ENCODE results near the gene NOD2.

NOD2 gene

GRCh38 chr16:50742576-50743200, 49.3 kb downstream of the NOD2 start:
- peak in 1 of 2 donors; percentile 22 for DNase-seq (ENCODE audit: low read depth in 2 of 2)

DNA sequence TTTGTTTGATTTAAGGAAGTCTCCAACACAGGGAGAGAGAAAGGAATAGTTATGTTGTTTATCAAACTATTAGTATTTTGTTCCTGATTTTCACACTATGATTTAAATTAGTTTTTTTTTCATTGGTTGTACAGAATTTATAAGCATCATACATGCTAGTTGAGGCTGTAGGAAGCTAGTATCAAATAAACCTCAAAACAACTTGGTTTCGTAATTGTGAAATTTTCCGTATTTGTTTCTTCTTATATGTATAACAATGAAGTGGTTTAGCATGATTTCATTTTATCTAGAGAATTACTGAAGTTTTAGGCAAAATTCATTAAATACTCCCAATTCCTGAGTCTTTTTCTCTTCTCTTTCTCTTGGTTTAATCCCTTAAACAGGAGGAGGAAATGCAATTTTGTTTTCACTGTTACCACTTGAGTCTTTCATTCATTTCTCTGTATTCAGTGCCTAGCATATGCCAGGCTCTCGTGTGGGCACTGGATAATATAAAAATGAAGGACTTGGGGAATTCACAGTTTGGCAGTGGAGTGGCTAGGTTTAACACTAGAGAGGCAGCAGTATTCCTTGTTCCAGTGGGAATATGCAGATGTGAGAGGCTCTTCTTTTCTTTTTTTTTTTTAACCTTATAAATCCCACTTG, 50.3 kb downstream of the NOD2 start:
- DNase-seq (ENCODE audit: low read depth in 2 of 2): no peak

DNA sequence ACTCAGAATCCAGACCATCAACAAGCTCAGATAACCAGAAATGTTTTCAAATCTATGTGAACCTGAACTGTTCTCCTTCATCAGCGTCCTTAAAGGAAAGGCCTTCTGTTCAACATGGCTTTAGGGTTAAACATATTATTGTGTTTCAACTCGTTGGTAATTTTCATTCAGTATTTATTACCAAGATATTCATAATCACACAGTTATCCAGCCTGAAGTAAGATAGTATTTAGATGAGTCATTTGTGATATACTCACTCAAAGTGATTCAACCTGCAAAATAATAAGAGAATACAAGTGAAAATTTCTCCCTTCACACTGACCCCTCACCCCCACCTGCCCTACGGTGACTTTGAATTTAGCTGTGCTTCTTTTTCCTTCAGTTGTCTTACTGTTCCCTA, 51.5 kb downstream of the NOD2 start:
- no peak for DNase-seq (ENCODE audit: low read depth in 2 of 2)

GRCh38 chr16:50745940-50746339, 52.5 kb downstream of the NOD2 start:
- DNase-seq (ENCODE audit: low read depth in 2 of 2): no peak

- no peak for DNase-seq (ENCODE audit: low read depth in 2 of 2)
Measured at GRCh38 chr16:50747207-50747956, 54.0 kb downstream of the NOD2 start.

DNA sequence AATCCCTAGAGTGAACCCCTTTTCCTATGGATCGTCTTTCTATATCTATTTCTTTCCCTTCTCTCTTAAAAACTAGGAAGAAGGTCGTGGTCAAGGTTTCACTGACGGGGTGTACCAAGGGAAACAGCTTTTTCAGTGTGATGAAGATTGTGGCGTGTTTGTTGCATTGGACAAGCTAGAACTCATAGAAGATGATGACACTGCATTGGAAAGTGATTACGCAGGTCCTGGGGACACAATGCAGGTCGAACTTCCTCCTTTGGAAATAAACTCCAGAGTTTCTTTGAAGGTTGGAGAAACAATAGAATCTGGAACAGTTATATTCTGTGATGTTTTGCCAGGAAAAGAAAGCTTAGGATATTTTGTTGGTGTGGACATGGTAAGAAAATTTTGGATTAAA, 58.1 kb downstream of the NOD2 start:
- no peak for DNase-seq (ENCODE audit: low read depth in 2 of 2)

DNA sequence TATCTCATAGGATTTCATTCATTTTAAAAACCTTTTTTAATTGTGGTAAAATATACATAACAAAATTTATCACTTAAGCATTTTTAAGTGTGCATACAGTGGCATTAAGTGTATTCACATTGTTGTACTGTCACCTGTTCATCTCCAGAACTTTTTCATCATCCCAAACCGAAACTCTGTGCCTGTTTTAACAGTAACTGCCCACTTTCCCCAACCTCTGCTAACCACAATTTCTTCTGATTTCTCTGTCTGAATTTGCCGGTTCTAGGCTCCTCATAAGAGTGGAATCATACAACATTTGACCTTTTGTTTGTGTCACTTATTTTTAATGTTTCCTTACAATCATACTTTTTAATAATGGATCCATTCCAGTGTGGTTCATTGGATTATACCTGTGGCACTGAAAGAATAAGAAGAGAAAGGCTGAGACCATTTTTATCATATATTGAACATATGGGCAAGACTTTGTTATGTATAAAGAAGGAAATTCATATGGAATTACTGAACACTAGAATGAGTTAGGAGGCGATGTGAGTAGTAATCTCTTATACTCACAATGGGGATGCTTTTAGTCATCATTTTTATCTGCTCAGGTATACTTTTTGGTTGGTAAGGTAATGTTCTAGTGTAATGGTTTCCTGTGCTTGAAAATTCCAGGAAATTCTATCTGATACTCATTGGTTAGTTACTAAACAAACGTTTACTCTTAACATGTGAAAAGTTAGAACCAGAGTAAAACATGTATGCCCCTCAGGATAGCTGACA, 59.2 kb downstream of the NOD2 start:
- DNase-seq (ENCODE audit: low read depth in 2 of 2): no peak

DNA sequence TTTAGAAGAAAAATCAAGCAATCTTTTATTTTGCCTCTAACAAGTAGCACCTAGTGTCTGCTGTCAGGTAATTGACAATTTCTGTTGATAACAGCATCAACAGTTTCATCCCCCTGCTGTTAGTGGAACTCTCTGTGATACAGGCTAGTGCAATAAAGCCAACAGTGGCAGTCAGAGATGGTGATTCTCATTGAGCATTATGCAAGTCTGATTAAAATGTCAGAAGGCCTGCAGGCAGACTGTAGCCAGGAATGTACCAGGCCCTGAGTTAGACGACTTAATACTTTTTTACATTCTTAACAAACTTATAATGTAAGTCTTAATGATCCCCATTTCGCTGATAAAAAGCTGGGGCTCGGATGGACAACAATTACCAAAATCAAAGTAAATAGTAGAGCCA, 63.1 kb downstream of the NOD2 start:
- no peak for DNase-seq (ENCODE audit: low read depth in 2 of 2)

GRCh38 chr16:50761267-50761666, 67.9 kb downstream of the NOD2 start:
- DNase-seq (ENCODE audit: low read depth in 2 of 2): no peak

DNA sequence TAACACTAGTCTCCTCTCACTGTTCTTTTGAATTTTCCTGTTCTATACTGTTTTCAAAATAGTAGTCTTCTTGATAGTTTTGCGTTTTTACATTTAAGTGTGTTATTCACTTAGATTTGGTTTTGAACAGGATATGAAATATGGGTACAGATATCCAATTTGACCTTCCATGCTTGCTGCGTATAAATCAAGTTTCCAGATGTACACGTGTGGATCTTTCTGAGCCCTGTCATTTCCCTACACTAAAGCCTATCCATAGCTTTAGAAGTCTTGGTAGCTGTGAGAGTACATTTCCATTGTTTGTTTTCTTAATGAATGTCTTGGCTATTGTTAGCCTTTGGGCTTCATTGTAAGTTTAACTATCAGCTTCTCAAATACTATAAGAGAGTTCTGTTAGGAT, 68.8 kb downstream of the NOD2 start:
- no peak for DNase-seq (ENCODE audit: low read depth in 2 of 2)

GRCh38 chr16:50763211-50763610, 69.8 kb downstream of the NOD2 start:
- DNase-seq (ENCODE audit: low read depth in 2 of 2): no peak

DNA sequence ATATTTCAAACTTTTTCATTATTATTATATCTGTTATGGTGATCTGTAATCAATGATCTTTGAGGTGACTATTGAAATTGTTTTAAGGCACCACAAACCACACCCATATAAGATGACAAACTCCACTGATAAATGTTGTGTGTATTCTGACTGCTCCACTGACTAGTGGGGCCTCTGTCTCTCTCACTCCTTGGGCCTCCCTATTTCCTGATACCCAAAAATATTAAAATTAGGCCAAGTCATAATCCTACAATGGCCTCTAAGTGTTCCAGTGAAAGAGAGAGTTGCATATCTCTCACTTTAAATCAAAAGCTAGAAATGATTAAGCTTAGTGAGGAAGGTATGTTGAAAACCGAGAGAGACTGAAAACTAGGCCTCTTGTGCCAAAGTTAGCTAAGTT, 71.9 kb downstream of the NOD2 start:
- no peak for DNase-seq (ENCODE audit: low read depth in 2 of 2)

GRCh38 chr16:50765861-50766260, 72.5 kb downstream of the NOD2 start:
- no peak for DNase-seq (ENCODE audit: low read depth in 2 of 2)

DNA sequence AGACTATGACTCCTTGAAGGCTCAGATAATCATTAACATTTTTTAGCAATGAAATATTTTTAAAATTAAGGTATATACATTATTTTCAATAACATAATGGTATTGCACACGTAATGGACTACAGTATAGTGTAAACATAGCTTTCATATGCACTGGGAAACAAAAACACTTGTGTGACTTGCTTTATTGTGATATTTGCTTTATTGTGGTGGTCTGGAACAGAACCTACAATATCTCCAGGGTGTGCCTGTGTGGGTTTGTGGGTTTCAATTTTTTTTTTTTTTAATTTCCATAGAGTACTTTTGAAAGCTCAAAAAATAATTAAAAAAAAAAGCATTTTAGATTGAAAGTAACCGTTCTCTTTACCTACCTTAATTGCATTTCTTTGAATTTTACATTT, 73.8 kb downstream of the NOD2 start:
- DNase-seq (ENCODE audit: low read depth in 2 of 2): no peak

- DNase-seq (ENCODE audit: low read depth in 2 of 2): no peak
Measured at GRCh38 chr16:50771366-50771765, 78.0 kb downstream of the NOD2 start.

DNA sequence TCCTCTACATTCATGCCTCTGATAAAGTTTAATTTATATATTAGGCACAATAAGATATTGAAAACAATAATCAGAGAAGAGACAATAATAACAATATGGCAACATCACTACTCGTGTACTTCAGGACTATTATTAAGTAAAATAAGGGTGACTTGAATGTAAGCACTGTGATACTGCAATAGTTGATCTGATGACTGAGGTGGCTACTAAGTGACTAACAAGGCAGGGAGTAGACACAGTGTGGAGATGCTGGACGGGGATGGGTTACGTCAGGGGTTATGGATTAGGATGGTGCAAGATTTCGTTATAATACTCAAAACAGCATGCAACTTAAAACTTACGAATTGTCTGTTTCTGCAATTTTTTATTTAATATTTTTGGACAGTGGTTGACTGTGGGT, 81.0 kb downstream of the NOD2 start:
- no peak for DNase-seq (ENCODE audit: low read depth in 2 of 2)

GRCh38 chr16:50774960-50775359, 81.6 kb downstream of the NOD2 start:
- DNase-seq (ENCODE audit: low read depth in 2 of 2): no peak

DNA sequence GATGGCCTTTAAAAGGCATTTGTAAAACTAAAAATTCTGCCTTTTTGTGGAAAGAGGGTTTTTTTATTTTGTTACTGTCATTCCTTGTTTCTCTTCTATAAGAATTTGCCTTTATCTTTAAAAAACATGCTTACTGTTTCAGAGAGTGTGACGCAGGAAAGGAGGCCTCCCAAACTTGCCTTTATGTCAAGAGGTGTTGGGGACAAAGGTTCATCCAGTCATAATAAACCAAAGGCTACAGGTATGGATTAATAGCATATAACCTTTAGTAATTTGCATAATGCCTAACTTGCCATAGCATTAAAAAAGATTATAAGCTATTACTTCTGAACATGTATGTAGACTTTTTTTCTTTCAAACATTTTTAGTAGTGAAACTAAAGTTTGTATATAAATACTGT, 82.6 kb downstream of the NOD2 start:
- no peak for DNase-seq (ENCODE audit: low read depth in 2 of 2)

DNA sequence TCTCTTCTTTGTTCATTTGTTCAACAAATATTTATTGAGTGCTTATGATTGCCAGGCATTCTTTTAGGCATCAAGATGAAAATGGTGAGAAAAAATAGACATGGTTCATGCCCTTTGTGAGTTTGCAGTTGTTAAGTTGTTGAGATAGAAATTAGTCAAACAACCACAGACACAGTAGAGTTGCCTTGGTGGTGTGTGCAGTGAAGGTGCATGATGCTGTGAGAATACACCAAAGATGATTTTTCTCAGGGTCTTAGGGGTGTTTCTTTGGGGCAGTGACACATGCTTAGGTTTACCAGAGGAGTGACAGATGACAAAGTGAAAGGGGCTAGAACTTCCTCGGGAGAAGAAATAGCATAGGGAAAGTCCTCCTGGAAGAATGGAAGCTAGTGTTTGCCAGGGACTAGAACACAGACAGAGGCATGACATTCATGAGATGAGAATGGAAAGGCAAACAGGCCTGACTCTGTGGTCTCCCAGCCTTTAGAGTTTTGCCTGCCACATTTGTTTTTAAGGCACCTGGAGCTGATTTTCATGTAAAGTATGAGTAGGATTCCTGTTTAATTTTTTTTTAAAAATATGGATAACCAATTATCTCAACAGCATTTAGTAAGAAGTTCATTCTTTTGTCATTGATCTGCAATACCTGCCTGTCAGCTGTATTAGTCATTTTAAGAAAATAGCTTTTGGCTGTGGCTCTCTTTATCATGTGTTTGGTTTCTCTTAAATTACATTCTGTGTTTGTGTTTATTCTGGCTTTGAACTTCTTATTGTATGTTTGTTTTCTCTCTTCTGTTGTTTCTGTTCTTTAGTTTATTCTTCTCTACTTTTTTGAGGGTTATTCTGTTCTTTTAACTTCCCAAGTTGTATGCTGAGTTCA, 85.1 kb downstream of the NOD2 start:
- DNase-seq (ENCODE audit: low read depth in 2 of 2): no peak

GRCh38 chr16:50781043-50781442, 87.6 kb downstream of the NOD2 start:
- DNase-seq (ENCODE audit: low read depth in 2 of 2): no peak

DNA sequence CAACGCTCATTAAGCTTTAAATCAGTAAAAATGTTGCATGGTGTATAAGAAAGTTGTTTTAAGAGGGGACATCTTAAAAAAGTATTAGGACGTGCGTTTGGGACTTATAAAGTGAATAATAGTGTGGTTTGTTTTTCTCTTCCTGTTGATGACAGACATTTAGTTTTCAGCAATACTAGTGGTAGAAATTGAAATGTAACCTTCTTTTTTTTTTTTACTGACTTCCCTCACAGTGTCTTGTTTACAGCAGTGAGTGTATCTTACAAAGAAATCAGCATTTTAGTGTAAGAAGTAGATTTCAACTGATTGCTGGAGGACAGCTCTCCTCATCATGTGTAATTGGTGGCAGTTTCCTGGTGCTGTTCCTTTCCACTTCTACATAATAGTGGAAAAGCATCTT, 88.1 kb downstream of the NOD2 start:
- DNase-seq (ENCODE audit: low read depth in 2 of 2): no peak

Data from stimulated activated CD8-positive, alpha-beta memory T cell treated with anti-CD3 and anti-CD28 coated beads, Interleukin-2, amount 100 ng/mL, for 1 hour (primary cell).